Measurements from ENCODE around the gene TPK1.

DNA sequence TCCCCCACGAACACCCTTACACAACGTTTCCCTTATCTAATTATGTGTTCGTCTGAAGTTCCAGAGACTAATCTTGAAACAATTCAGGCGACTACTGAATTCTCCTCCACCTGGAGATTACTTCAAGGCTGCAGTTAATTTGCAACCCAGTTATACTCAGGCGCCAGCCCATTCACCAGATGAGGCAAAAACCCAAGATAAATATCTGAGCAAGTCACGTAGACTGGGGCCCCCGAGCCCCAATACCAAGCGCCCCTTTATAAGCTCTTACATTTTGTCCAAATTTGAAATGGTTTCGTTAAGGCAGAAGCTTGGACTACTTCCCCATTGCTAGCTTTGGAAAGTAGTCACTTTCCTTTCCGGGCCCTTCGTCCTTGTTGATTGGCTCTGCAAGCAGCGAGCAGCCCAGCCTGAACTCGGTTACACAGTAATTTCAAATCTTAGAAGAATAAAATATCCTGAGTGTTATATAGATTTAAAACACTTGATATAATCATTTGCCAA, 1.2 kb downstream of the TPK1 start:
- TF ChIP-seq, protein P1, sequence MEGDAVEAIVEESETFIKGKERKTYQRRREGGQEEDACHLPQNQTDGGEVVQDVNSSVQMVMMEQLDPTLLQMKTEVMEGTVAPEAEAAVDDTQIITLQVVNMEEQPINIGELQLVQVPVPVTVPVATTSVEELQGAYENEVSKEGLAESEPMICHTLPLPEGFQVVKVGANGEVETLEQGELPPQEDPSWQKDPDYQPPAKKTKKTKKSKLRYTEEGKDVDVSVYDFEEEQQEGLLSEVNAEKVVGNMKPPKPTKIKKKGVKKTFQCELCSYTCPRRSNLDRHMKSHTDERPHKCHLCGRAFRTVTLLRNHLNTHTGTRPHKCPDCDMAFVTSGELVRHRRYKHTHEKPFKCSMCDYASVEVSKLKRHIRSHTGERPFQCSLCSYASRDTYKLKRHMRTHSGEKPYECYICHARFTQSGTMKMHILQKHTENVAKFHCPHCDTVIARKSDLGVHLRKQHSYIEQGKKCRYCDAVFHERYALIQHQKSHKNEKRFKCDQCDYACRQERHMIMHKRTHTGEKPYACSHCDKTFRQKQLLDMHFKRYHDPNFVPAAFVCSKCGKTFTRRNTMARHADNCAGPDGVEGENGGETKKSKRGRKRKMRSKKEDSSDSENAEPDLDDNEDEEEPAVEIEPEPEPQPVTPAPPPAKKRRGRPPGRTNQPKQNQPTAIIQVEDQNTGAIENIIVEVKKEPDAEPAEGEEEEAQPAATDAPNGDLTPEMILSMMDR (conservative IDR thresholded peaks at IDR 0.05 in 1 of 2, IDR thresholded peaks at IDR 0.05 in 1 of 2; ENCODE audit: extremely low read depth in 1 of 2, insufficient read depth in 1 of 2, low read depth in 1 of 2, low read length in 2 of 2), result no peak
- TF ChIP-seq EZH2 (IDR thresholded peaks at IDR 0.05; ENCODE audit: borderline replicate concordance, low read length), result no peak
